GM19239 (cell line): ENCODE results near the gene GCLC.
"Not testable (repeated sequence)": the region's sequence is repeated elsewhere in the genome, so short reads cannot be mapped to it uniquely, and the experiment has no call there.

ENCODE experiments used
- DNase-seq: peaks from one replicate; pipeline ENCODE4 v3.0.0; 2011; ENCODE audit warnings: low spot score; ENCODE audit not compliant: insufficient read length
- FAIRE-seq: peaks from 2 replicates; lab custom pipeline; 2011; peaks lifted over from hg19 to GRCh38; lab: Jason Lieb, UNC

GCLC gene

GRCh38 chr6:53544470-53545308 lies at the start of gene GCLC:
Gene GCLC, minus strand, starts transcription at chr6:53545101. Its CDS starts 456 bp downstream, at chr6:53544645.
- DNase-seq (peak; percentile 75), FAIRE-seq (peak; percentile 93)

GRCh38 chr6:53594596-53594995 lies 49.7 kb upstream of the GCLC start:
- DNase-seq = no peak
- no peak for FAIRE-seq

GRCh38 chr6:53593001-53593488 lies 48.1 kb upstream of the GCLC start:
- FAIRE-seq = peak; percentile 28
- DNase-seq = no peak

- FAIRE-seq (no peak), DNase-seq (no peak)
Observed at GRCh38 chr6:53591873-53592272, 47.0 kb upstream of the GCLC start.

GRCh38 chr6:53588816-53589509 lies 44.1 kb upstream of the GCLC start:
- no peak for DNase-seq
- FAIRE-seq = no peak

- FAIRE-seq = no peak
- no peak for DNase-seq
Observed at GRCh38 chr6:53587291-53587690, 42.4 kb upstream of the GCLC start.

GRCh38 chr6:53585208-53585900 lies 40.5 kb upstream of the GCLC start:
- no peak for DNase-seq
- no peak for FAIRE-seq

GRCh38 chr6:53584726-53585125 lies 39.8 kb upstream of the GCLC start:
- no peak for DNase-seq
- no peak for FAIRE-seq

- DNase-seq = no peak
- no peak for FAIRE-seq
Observed at GRCh38 chr6:53583451-53583850, 38.5 kb upstream of the GCLC start.

- no peak for FAIRE-seq
- no peak for DNase-seq
Observed at GRCh38 chr6:53582963-53583362, 38.1 kb upstream of the GCLC start.

- DNase-seq (no peak), FAIRE-seq (no peak)
Observed at GRCh38 chr6:53581856-53582255, 37.0 kb upstream of the GCLC start.

- FAIRE-seq (peak; percentile 21), DNase-seq (no peak)
Observed at GRCh38 chr6:53581173-53581773, 36.4 kb upstream of the GCLC start.

- DNase-seq (no peak), FAIRE-seq (no peak)
Observed at GRCh38 chr6:53579338-53579737, 34.4 kb upstream of the GCLC start.

- FAIRE-seq = no peak
- DNase-seq = no peak
Observed at GRCh38 chr6:53578371-53578770, 33.5 kb upstream of the GCLC start.

- FAIRE-seq = no peak
Observed at GRCh38 chr6:53573299-53573698, 28.4 kb upstream of the GCLC start.

GRCh38 chr6:53572379-53572778 lies 27.5 kb upstream of the GCLC start:
- not testable (repeated sequence) for DNase-seq, FAIRE-seq

More at GRCh38 chr6:53573299-53573698, 28.4 kb upstream of the GCLC start:
- no peak for DNase-seq

GRCh38 chr6:53568776-53569616 lies 24.1 kb upstream of the GCLC start:
- FAIRE-seq = no peak
- DNase-seq = no peak

- FAIRE-seq (no peak), DNase-seq (no peak)
Observed at GRCh38 chr6:53567701-53568100, 22.8 kb upstream of the GCLC start.

- DNase-seq (no peak), FAIRE-seq (no peak)
Observed at GRCh38 chr6:53566755-53567154, 21.9 kb upstream of the GCLC start.
